ENCODE measurements around the gene PDE8B.

- no peak for TF ChIP-seq CTCF (IDR thresholded peaks at IDR 0.05; ENCODE audit: insufficient read depth, low read depth, low read length)
- TF ChIP-seq EZH2 (IDR thresholded peaks at IDR 0.05; ENCODE audit: insufficient read depth, low read length), result no peak
Observed at GRCh38 chr5:77250021-77250420, 39.5 kb downstream of the PDE8B start.
